Gastrocnemius medialis (tissue), 4 donors: ENCODE measurements around the gene NFKB2. TPM values are rescaled to one million over a fixed set of nuclear protein-coding genes. Genes with fewer than 3 reads are reported as not detected.

Source experiments
- ATAC-seq, 2 donors: fragments of 150-250 bp; one replicate each; pipeline ENCODE4 v1.9.1; 2016
- DNase-seq, 2 donors: peaks; one replicate each; pipeline ENCODE4 v3.0.0-alpha.2; 2019
- H3K27ac ChIP-seq, 4 donors: fragments of 200-600 bp; sonication (generic); 1 replicate in 1 of 4; 2 replicates in 3 of 4; pipeline ENCODE4 v1.5.1; 2016 to 2018; ENCODE audit warnings: mild to moderate bottlenecking in 2 of 4, moderate library complexity in 1 of 4
- H3K27me3 ChIP-seq, 3 donors: fragments of 200-600 bp; sonication (generic) in 2 of 3; 1 replicate in 1 of 3; 2 replicates in 2 of 3; pipeline versions ENCODE4 v1.5.1 to v1.6.0; 2016 to 2019; ENCODE audit warnings: mild to moderate bottlenecking in 1 of 3, moderate library complexity in 1 of 3
- H3K36me3 ChIP-seq, 2 donors: fragments of 200-600 bp; sonication (generic) in 1 of 2; one replicate each; pipeline ENCODE4 v1.5.1; 2017 to 2018
- H3K4me1 ChIP-seq, 2 donors: fragments of 200-600 bp; sonication (generic) in 1 of 2; one replicate each; pipeline ENCODE4 v1.5.1; 2016 to 2017; ENCODE audit warnings: mild to moderate bottlenecking in 2 of 2
- H3K4me3 ChIP-seq, 4 donors: fragments of 200-600 bp; sonication (generic) in 3 of 4; 1 replicate in 1 of 4; 2 replicates in 3 of 4; pipeline ENCODE4 v1.5.1; 2016 to 2019; ENCODE audit warnings: mild to moderate bottlenecking in 2 of 4
- H3K9me3 ChIP-seq, 3 donors: fragments of 200-600 bp; sonication (generic) in 2 of 3; 1 replicate in 1 of 3; 2 replicates in 2 of 3; pipeline ENCODE4 v1.5.1; 2016 to 2019
- POLR2A ChIP-seq, 2 donors: fragments of 450-650 bp; IDR thresholded peaks; one replicate each; pipeline ENCODE4 v1.6.1; 2017; ENCODE audit warnings: antibody characterized with exemption in 2 of 2, mild to moderate bottlenecking in 2 of 2, moderate library complexity in 2 of 2
- in situ Hi-C, 4 donors: fragments of 200-750 bp; cut with MboI; loops; one replicate each; pipeline versions ENCODE4 v1.15.0 to v1.8.0; 2017; ENCODE audit warnings: low sequenced_read_pairs in 4 of 4
- intact Hi-C: fragments of 100-400 bp; cut with DNase I; formaldehyde crosslinking; loops from one replicate; pipeline ENCODE4 v1.15.1; 2023; ENCODE audit warnings: low total_unique reads
- total RNA-seq, 4 donors: library from RNA; depleted of rRNA; stranded (reverse); fragments of >200 nt; gene quantifications; one replicate each; pipeline versions ENCODE4 v1.1.0 to v1.2.3, GENCODE V29; 2016
- TF ChIP-seq, protein P1 (sequence below), 5 experiments: fragments of 450-650 bp in 3 of 5; fragments of 200-600 bp in 2 of 5; sonication (generic) in 2 of 5; IDR thresholded peaks in 4 of 5; conservative IDR thresholded peaks in 1 of 5; 1 replicate in 4 of 5; 2 replicates in 1 of 5; pipeline ENCODE4 v1.5.1; 2016 to 2019; ENCODE audit warnings: antibody characterized with exemption in 5 of 5, mild to moderate bottlenecking in 3 of 5, moderate library complexity in 3 of 5

NFKB2 gene
- total RNA-seq, 4 donors from 2014 or later = 8.6 to 17.3 (median 12.8) TPM

DNA sequence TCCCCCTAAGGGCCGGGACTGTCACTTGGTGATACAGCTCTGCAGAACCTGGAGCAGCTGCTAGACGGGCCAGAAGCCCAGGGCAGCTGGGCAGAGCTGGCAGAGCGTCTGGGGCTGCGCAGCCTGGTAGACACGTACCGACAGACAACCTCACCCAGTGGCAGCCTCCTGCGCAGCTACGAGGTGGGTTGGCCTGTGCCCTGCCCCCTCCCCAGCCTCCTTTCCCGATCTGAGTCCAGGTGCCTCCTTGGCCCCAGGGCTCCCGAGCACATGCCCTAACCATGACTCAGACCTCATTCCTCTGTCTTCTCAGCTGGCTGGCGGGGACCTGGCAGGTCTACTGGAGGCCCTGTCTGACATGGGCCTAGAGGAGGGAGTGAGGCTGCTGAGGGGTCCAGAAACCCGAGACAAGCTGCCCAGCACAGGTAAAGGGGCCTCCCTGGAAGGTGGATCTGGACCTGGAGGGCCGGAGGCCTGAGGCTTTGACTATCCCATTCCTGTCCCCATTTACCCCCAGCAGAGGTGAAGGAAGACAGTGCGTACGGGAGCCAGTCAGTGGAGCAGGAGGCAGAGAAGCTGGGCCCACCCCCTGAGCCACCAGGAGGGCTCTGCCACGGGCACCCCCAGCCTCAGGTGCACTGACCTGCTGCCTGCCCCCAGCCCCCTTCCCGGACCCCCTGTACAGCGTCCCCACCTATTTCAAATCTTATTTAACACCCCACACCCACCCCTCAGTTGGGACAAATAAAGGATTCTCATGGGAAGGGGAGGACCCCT is 6.4 kb downstream of the NFKB2 start:
- no peak overlapping the region for H3K4me3 ChIP-seq
- TF ChIP-seq POLR2A (IDR thresholded peaks at IDR 0.05) = no peak
- TF ChIP-seq, protein P1, sequence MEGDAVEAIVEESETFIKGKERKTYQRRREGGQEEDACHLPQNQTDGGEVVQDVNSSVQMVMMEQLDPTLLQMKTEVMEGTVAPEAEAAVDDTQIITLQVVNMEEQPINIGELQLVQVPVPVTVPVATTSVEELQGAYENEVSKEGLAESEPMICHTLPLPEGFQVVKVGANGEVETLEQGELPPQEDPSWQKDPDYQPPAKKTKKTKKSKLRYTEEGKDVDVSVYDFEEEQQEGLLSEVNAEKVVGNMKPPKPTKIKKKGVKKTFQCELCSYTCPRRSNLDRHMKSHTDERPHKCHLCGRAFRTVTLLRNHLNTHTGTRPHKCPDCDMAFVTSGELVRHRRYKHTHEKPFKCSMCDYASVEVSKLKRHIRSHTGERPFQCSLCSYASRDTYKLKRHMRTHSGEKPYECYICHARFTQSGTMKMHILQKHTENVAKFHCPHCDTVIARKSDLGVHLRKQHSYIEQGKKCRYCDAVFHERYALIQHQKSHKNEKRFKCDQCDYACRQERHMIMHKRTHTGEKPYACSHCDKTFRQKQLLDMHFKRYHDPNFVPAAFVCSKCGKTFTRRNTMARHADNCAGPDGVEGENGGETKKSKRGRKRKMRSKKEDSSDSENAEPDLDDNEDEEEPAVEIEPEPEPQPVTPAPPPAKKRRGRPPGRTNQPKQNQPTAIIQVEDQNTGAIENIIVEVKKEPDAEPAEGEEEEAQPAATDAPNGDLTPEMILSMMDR (IDR thresholded peaks at IDR 0.05 in 4 of 5, conservative IDR thresholded peaks at IDR 0.05 in 1 of 5) = no peak
- H3K27ac ChIP-seq = no peak overlapping the region
- no peaks in the 10 kb centered on the region for H3K27me3 ChIP-seq
- in situ Hi-C loops = no loop called here
- H3K4me1 ChIP-seq = peaks cover 10 to 12% of the 10 kb centered on the region in 2 donors
- no peak for ATAC-seq
- no peak for DNase-seq
- H3K36me3 ChIP-seq = peaks cover 0 to 33% of the 10 kb centered on the region in 2 donors
- H3K9me3 ChIP-seq = no peaks in the 10 kb centered on the region
- intact Hi-C loops = no loop called here

DNA sequence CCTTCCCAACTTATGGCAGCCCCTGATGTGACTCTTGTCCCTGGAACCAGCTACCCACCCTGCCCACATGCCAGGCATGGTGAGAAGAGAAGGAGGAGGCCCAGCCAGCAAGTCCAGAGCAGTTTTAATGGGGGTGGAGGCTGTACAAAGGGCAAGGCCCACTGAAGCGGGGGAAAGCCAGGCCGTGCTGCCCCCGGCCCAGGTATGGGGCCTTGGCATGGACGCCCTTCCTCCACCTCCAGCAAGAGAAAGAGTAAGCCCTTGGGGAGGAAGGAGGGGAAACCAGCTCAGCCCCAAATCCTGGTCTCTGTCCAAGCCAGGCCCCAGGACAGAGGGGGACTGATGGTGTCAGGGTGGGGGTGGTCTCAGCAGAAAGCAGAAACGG is 7.0 kb downstream of the NFKB2 start:
- peaks cover 3 to 5% (median 3%) of the 10 kb centered on the region in 3 donors for H3K27me3 ChIP-seq
- no peak overlapping the region for H3K27ac ChIP-seq
- H3K36me3 ChIP-seq = peaks cover 0 to 33% of the 10 kb centered on the region in 2 donors
- intact Hi-C loops (no loop called here), in situ Hi-C loops (no loop called here)
- H3K4me3 ChIP-seq = no peak overlapping the region
- no peak for TF ChIP-seq POLR2A (IDR thresholded peaks at IDR 0.05)
- TF ChIP-seq, protein P1 (IDR thresholded peaks at IDR 0.05 in 4 of 5, conservative IDR thresholded peaks at IDR 0.05 in 1 of 5) = no peak
- H3K9me3 ChIP-seq = no peaks in the 10 kb centered on the region
- ATAC-seq = no peak
- no peak for DNase-seq
- H3K4me1 ChIP-seq = peaks cover 10 to 12% of the 10 kb centered on the region in 2 donors

- no peaks in the 10 kb centered on the region for H3K9me3 ChIP-seq
- intact Hi-C loops (no loop called here), in situ Hi-C loops (no loop called here)
- TF ChIP-seq, protein P1 (IDR thresholded peaks at IDR 0.05 in 4 of 5, conservative IDR thresholded peaks at IDR 0.05 in 1 of 5) = no peak
- no peak for TF ChIP-seq POLR2A (IDR thresholded peaks at IDR 0.05)
- DNase-seq (no peak), ATAC-seq (no peak)
- H3K27me3 ChIP-seq = peaks cover 9 to 10% (median 9%) of the 10 kb centered on the region in 3 donors
- H3K4me1 ChIP-seq = peaks cover 10 to 12% of the 10 kb centered on the region in 2 donors
- peaks cover 0 to 30% of the 10 kb centered on the region in 2 donors for H3K36me3 ChIP-seq
- no peak overlapping the region for H3K27ac ChIP-seq
- H3K4me3 ChIP-seq = no peak overlapping the region
Observed at GRCh38 chr10:102403115-102403514, 7.6 kb downstream of the NFKB2 start.

DNA sequence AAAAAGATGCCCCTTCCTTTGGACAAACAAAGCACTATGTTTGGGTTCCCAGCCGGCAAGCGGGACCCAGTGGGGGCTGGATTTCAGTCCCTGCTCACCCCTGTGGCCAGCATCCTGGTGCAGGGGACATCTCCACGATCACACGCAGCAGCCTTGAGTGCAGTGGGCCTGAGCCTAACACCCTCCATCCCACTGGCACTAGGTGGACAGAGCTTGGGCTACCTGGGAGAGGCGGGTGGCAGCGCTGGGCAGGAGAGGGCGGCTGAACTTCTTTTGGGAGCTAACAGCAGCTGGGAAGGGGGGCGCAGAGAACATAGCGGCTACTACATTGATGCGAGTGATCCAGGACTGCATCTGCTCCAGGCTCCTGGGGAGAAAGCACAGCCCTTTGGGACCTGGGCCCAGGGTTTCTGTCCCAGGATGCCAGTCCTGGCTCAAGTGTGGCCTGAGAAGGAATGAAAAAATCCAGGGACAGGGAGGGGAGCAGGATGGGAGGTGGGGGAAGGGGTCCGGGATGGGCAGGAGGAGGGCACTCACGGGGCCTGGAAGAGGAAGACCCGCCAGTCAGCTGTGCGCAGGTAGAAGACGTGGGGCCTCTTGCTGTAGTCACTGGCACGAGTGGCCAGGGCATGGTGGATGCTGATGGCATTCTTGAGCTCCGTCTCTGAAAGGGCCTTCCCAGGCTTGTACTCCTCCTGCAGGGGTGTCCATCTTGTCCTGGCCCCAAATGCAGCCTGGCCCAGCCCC is 9.0 kb downstream of the NFKB2 start:
- H3K27ac ChIP-seq = no peak overlapping the region
- H3K36me3 ChIP-seq = peaks cover 0 to 23% of the 10 kb centered on the region in 2 donors
- H3K4me3 ChIP-seq = no peak overlapping the region
- intact Hi-C loops (no loop called here), in situ Hi-C loops (no loop called here)
- ATAC-seq (no peak), DNase-seq (no peak)
- no peaks in the 10 kb centered on the region for H3K9me3 ChIP-seq
- H3K4me1 ChIP-seq = peaks cover 4% of the 10 kb centered on the region in 2 donors
- no peak for TF ChIP-seq POLR2A (IDR thresholded peaks at IDR 0.05)
- TF ChIP-seq, protein P1 (IDR thresholded peaks at IDR 0.05 in 4 of 5, conservative IDR thresholded peaks at IDR 0.05 in 1 of 5) = no peak
- peaks cover 20 to 21% (median 21%) of the 10 kb centered on the region in 3 donors for H3K27me3 ChIP-seq
